HL-60/S4 treated with phorbol 12-myristate 13-acetate at 8.2 ng/mL for 4 days and 3 days (cell line): ENCODE measurements around the gene SLC25A44.
"Not testable (repeated sequence)": the region's sequence is repeated elsewhere in the genome, so short reads cannot be mapped to it uniquely, and the experiment has no call there.

Source experiments
- in situ Hi-C: fragments of 300-500 bp; cut with MboI; formaldehyde crosslinking; loops from 2 replicates; pipeline ENCODE4 v1.15.0; 2022; ENCODE audit warnings: low sequenced_read_pairs

Gene SLC25A44

DNA sequence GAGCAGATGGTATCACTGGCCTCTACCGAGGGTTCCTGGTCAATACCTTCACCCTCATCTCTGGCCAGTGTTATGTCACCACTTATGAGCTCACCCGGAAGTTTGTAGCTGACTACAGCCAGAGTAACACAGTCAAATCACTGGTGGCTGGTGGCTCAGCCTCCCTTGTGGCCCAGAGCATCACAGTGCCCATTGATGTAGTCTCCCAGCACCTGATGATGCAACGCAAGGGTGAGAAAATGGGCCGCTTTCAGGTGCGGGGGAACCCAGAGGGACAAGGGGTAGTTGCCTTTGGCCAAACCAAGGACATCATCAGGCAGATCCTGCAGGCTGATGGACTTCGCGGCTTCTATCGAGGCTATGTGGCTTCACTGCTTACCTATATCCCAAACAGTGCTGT is 6.1 kb downstream of the SLC25A44 start:
- in situ Hi-C loops, result no loop called here

DNA sequence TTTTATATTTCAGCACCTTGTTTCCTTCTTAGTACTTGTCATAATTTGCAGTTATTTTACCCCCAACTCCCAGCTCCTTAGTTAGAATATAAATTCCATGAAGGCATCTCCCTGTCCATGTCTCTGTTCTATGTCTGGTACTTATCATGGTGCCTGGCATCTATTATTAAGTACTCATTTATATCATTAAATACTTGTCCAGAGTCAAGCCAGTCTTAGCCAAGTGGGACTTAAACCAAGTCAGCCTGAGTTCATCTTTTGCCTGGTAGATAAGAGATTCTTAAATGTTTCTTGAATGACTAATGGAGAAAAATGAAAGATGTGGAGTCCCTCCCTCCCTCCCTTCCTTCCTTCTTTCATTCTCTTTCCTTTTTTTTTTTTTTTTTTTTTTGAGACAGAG is 9.4 kb downstream of the SLC25A44 start:
- in situ Hi-C loops, result no loop called here

DNA sequence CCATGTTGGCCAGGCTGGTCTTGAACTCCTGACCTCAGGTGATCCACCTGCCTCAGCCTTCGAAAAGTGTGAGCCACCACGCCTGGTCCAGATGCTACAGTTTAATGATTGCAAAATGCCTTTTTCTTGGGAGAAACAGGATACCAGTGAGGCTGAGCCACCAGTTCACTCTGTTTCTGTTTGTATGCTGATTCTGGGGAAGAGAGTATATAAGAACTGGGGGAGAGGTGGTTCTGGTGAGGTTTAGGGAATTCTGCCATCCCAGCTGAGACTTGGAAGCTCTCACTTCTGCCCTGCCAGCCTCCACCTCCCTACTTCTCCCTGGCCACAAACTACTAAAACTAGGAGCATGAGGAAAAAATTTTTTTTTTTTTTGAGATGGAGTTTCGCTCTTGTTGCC is 10.8 kb downstream of the SLC25A44 start:
- in situ Hi-C loops, result no loop called here

DNA sequence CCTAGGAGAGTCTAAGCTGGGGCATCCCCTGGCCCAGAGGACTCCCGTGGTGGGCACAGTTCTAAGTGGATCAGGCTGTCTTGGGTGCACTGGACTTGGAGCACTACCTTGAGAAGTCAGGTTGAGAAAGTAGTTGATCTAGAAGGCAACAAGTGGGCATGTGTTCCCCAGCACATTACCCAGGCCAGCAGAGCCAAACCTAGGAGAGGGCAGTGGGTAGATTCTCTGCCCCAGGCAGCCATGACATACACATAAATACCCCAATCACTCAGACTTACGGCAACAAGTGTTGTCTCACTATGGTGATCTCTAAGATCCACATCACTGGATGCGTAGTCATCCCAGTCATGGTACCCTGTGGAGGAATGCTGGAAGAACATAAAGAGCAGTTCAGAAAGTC is 17.3 kb downstream of the SLC25A44 start:
- in situ Hi-C loops, result no loop called here

DNA sequence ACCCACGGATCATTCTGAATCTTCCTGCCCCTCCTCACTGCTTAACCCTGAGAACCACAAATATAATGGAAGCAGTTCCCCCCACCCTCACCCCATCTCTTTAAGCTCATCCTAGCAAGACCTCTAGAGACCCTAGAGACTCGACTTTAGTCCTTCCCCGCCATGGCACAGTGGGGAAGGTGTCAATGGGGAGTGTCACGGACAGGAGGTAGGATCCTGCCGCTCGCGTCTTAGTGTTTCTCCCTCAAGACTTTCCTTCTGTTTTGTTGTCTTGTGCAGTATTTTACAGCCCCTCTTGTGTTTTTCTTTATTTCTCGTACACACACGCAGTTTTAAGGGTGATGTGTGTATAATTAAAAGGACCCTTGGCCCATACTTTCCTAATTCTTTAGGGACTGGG is 18.2 kb downstream of the SLC25A44 start:
- in situ Hi-C loops, result no loop called here

DNA sequence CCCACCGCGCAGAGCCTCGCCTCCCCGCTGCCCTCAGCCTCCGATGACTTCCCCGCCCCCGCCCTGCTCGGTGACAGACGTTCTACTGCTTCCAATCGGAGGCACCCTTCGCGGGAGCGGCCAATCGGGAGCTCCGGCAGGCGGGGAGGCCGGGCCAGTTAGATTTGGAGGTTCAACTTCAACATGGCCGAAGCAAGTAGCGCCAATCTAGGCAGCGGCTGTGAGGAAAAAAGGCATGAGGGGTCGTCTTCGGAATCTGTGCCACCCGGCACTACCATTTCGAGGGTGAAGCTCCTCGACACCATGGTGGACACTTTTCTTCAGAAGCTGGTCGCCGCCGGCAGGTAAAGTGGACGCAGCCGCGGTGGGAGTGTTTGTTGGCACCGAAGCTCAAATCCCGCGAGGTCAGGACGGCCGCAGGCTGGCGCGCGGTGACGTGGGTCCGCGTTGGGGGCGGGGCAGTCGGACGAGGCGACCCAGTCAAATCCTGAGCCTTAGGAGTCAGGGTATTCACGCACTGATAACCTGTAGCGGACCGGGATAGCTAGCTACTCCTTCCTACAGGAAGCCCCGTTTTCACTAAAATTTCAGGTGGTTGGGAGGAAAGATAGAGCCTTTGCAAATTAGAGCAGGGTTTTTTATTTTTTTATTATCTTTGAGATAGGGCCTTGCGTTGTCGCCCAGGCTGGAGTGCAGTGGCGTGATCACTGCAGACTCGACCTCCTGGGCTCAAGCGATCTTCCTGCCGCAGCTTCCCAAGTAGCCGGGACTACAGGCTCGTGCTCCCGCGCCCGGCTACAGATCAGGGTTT is 19.1 kb downstream of the SLC25A44 start, which contains the start of gene PMF1:
Gene PMF1, plus strand, starts transcription at position 175 of the 811 bp plus-strand sequence. Its CDS starts 9 bp downstream, at position 184.
- in situ Hi-C loops, result no loop called here

DNA sequence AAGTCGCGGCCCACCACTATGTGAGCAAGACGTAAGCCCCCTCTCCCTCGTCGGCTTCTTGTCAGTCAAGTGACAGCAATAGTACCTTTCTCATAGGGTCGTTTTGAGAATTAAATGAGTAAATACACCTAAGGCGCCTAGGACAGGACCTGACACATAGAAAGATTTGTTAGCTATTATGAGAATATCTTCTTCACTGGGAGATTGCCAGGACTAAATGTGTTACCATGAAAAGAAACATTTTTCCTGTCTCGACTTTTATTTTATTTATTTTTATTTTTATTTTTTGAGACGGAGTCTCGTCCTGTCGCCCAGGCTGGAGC is 19.7 kb downstream of the SLC25A44 start:
- in situ Hi-C loops, result no loop called here

DNA sequence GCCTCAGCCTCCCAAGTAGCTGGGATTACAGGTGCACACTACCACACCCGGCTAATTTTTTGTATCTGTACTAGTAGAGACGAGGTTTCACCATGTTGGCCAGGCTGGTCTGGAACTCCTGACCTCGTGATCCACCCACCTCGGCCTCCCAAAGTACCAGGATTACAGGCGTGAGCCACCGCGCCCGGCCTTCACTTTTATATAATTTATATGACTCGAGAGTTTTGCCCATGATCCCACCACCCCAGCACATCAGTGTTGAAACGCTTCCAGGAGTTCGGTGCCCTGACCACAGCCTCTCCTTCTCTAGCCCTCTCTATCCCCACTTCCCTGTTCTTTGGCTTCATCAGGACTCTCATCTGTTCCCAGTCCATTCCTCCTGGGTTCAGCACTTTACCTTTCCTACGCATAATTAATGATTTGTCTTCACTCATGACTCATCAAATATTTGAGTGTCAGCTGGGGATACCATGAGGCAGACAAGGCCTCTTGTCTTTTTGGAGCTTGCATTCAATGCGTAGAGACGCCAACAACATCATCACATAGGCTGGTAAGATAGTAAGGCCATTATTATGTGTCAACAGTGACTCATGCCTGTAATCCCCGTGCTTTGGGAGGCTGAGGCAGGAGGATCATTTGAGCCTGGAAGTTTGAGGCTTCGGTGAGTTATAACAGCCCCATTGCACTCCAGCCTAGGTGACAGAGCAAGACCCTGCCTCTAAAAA is 20.3 kb downstream of the SLC25A44 start:
- in situ Hi-C loops, result no loop called here

DNA sequence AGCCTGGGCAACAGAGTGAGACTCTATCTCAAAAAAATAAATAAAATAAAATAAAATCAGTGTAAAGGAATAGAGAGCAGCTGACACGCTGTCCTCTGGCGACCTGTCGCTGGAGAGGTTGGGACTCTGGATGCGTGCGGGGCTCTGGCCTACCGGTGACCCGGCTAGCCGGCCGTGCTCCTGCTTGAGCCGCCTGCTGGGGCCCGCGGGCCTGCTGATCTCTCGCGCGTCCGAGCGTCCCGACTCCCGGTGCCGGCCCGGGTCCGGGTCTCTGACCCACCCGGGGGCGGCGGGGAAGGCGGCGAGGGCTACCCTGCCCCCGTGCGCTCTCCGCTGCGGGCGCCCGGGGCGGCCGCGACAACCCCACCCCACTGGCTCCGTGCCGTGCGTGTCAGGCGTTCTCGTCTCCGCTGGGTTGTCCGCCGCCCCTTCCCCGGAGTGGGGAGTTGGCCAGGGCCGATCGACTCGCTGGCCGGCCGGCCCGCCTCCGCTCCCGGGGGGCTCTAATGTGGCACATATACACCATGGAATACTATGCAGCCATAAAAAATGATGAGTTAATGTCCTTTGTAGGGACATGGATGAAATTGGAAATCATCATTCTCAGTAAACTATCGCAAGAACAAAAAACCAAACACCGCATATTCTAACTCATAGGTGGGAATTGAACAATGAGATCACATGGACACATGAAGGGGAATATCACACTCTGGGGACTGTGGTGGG is 22.6 kb downstream of the SLC25A44 start:
- in situ Hi-C loops, result not testable (repeated sequence)

DNA sequence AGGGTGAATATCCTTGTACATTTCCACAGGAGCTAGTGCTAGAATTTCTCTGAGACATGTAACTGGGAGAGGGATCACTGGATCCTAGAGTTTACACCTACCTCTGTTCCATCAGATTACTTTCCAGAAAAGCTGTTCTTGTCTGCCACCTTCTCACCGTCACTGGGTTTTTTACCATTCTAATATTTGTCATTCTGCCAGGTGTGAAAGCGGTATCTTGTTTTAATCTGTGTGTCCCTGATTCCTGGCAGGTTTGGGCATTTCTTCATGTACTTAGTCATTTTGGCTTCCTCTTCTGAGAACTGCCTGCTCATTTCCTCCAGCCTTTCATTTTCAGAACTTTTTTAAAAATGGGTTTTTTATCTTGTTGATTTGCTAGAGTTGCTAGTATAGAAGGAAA is 24.0 kb downstream of the SLC25A44 start:
- in situ Hi-C loops, result no loop called here

DNA sequence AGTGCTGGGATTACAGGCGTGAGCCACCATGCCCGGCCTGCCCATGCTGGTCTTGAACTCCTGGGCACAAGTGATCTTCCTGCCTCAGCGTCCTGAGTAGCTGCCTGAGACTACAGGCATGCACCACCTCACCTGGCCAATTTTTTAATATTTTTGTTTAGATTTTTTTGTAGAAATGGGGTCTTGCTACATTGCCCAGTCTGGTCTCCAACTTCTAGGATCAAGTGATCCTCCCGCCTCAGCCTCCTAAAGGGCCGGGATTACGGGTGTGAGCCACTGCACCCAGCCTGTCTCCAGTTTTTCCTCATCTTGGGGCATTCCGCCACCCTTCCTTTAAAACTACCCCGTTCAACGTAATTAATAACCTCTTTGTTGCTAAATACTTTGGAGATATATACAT is 26.3 kb downstream of the SLC25A44 start:
- in situ Hi-C loops, result loop anchor here (10.0 kb wide), 1 partner anchor 75 kb away; no protein-coding TSS in a partner anchor

DNA sequence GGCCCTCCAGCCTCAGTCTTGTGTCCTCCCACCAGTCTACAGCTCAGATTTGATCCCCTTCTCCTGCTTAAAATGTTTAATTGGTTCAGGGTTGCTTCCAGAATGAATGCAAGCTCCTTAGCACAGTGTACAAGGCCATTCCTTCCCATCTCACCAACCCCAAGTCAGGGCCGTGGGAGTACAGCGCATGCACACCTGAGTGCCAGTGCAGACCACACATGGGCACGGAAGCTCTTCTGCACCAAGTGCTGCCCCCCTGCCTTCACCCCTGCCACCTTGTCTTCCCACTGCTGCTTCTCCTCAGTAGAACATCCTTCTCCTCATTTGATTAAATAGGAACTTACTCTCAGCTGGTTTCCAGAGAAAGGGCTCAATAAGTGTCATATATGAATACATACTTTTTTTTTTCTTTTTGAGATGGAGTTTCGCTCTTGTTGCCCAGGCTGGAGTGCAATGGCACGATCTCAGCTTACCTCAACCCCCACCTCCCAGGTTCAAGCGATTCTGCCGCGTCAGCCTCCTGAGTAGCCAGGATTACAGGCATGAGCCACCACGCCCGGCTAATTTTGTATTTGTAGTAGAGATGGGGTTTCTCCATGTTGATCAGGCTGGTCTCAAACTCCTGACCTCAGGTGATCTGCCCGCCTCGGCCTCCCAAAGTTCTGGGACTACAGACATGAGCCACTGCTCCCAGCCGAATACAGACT is 28.2 kb downstream of the SLC25A44 start:
- in situ Hi-C loops, result loop anchor here (10.0 kb wide), 1 partner anchor 77 kb away; no protein-coding TSS in a partner anchor

DNA sequence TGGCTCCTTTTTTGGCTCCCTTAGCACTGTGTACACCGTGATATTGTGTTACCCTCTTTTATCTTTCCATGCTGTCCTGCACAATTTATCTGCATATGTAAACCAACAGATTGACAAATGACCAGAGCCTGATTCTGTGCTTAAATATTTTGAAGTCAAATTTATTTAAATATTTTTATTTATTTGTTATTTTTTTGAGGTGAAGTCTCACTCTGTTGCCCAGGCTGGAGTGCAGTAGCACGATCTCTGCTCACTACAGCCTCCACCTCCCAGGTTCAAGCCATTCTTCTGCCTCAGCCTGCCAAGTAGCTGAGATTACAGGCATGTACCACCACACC is 31.7 kb downstream of the SLC25A44 start:
- in situ Hi-C loops, result loop anchor here (10.0 kb wide), 1 partner anchor 81 kb away; no protein-coding TSS in a partner anchor

DNA sequence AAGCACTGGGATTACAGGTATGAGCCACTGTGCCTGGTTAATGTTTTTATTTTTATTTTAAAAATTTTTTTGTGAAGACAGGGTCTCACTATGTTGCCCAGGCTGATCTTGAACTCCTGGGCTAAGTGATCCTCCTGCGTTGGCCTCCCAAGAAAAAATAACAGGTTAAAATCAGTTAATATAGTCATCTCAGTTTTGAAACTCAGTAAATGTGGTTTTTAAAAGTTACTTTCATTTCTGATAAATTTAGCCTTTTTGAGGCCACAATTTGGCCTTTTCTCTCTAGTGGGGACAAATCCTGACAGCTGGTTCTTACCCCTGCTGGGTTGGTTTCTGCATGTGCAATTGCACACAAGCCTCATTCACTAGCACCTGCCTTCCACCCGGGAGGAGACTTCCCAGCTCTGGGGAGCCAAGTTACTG is 32.2 kb downstream of the SLC25A44 start:
- in situ Hi-C loops, result loop anchor here (10.0 kb wide), 1 partner anchor 81 kb away; no protein-coding TSS in a partner anchor

DNA sequence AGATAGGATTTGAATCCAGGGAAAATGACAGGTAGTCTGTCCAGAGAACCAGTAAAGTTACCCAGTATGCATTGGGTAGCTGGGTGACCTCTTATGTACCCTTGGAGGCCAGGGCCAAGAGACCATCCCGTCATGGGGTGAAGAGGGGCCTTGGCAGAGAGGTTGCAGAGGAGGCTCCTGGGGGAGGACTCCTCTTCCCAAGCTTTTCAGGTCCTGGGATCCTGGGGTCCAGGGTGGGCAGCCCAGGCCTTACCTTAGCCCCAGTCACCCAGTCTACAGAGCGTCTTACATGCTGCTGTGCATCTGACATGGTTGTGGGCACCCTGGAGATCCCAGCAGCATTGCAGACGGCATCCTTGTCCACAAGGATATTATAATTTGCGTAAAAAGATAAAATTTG is 32.9 kb downstream of the SLC25A44 start:
- in situ Hi-C loops, result loop anchor here (10.0 kb wide), 1 partner anchor 82 kb away; no protein-coding TSS in a partner anchor

DNA sequence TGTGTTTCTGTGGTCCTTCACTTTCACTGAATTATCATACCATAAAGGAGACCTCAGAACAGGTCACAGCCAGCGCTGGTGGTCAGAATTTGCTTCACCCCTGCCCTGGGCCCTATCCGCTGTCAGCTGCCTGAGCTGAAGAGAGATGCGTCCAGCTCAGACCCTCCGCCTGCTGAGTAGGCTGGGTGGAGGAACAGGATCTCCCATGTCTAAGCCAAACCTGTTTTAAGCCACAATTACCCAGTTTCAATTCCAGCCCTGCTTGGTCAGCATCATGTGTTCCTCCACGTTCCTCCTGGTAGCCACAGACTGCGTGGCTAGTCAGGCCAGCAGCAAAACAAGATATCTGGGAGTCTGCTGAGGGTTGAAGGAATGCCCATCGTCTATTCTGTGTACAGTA is 34.6 kb downstream of the SLC25A44 start:
- in situ Hi-C loops, result loop anchor here (10.0 kb wide), 1 partner anchor 84 kb away; no protein-coding TSS in a partner anchor

DNA sequence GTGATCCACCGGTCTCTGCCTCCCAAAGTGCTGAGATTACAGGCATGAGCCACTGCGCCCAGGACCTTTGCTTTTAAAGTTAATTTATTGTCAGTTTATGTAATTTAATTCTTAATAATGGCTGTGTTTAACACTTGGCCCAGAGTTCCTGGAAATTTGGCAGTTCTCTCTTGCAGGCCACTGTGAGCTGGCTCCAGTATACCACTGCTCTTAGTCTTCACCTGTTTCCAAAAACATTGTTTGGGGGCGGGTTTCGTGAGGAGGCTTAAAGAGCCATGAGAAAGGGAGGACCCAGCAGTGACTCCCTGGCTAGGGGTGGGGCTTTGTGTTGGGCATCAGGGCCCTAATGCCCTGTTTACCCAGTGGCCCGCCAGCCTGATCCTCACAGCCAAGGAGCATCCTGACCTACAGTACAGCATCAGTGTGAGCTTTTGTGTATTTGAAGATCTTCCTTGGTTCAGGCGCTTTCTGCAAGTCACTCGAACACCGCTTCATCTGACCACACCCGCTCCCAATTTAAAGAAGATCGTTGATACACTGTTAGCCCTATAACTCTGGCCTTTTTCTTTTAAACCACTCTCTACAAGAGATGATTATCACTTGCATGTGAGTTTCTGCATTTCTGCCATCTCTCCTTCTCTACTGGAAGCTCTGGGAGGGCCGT is 36.0 kb downstream of the SLC25A44 start:
- in situ Hi-C loops, result loop anchor here (10.0 kb wide), 1 partner anchor 85 kb away; no protein-coding TSS in a partner anchor

DNA sequence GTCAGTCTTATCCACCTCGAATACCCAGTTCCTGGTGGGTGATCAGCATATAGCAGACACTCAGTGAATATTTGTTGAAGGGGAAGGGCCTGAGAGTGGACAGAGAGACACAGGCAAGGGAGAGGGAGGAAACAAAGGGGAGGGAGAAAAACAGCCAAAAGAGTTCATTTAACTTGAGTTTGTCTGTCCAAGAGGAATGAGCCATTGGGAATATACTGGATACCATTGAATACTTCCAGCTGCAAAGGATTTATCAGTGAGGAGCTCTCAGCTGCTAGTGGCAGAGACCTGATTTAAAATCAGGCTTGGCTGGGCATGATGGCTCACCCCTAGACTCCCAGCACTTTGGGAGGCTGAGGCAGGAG is 36.6 kb downstream of the SLC25A44 start:
- in situ Hi-C loops, result no loop called here

DNA sequence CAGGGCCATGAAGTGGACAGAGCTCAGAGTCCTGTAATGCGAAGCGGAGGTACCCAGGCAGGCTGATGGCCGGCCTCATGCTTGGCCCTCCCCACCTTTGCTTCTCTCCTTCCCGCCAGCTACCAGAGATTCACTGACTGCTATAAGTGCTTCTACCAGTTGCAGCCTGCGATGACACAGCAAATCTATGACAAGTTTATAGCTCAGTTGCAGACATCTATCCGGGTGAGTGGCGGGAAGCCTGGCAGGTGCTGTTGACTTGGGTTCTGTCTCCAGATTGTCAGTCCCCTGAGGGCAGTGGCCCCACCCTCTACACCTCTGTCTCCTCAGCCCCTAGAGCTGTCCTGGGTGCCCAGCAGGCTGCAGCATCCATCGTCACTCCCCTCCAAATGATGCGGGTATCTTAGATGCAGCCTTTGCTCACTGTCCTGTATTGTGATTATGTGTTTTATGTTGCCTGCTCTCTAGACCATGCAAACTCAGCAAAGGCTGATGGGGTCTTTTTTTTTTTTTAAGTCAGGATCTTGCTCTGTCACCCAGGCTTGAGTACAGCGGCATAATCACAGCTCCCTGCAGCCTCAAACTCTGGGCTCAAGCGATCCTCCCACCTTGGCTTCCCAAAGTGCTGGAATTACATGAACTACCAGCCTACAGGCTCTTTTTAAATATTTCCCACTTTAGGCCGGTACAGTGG is 38.4 kb downstream of the SLC25A44 start:
- in situ Hi-C loops, result no loop called here
